Astrocyte of the hippocampus (primary cell): ENCODE results near the gene EVX1.

Experiments
- DNase-seq: peaks from one replicate; pipeline ENCODE4 v3.0.0; 2011; ENCODE audit warnings: low read depth, low spot score

EVX1 gene

GRCh38 chr7:27242555-27243339, at the start of gene EVX1:
Gene EVX1, plus strand, starts transcription at chr7:27242802. Its CDS starts 229 bp downstream, at chr7:27243031.
- no peak for DNase-seq

GRCh38 chr7:27193335-27194001, 49.1 kb upstream of the EVX1 start:
- DNase-seq, result no peak

- no peak for DNase-seq
These were observed 48.6 kb upstream of the EVX1 start for GRCh38 chr7:27194002-27194352.

GRCh38 chr7:27194686-27195379, 47.8 kb upstream of the EVX1 start:
- DNase-seq, result no peak

GRCh38 chr7:27196287-27196767, 46.3 kb upstream of the EVX1 start:
- DNase-seq, result peak; percentile 79

- DNase-seq, result no peak
These were observed 45.2 kb upstream of the EVX1 start for GRCh38 chr7:27197137-27198042.

- no peak for DNase-seq
These were observed 44.3 kb upstream of the EVX1 start for GRCh38 chr7:27198138-27198841.

- no peak for DNase-seq
These were observed 43.5 kb upstream of the EVX1 start for GRCh38 chr7:27198871-27199801.

GRCh38 chr7:27199849-27200760, 42.5 kb upstream of the EVX1 start, which contains the start of gene HOXA13:
Gene HOXA13, minus strand, starts transcription at chr7:27200091. Its CDS starts 14 bp downstream, at chr7:27200077.
- DNase-seq, result no peak

GRCh38 chr7:27200761-27201579, 41.6 kb upstream of the EVX1 start:
- no peak for DNase-seq

GRCh38 chr7:27201580-27202017, 41.0 kb upstream of the EVX1 start:
- no peak for DNase-seq

- DNase-seq, result no peak
These were observed 40.4 kb upstream of the EVX1 start for GRCh38 chr7:27202018-27202861.

GRCh38 chr7:27202862-27203134, 39.8 kb upstream of the EVX1 start:
- no peak for DNase-seq

GRCh38 chr7:27203365-27203953, 39.1 kb upstream of the EVX1 start:
- DNase-seq, result no peak

- DNase-seq, result no peak
These were observed 38.5 kb upstream of the EVX1 start for GRCh38 chr7:27203964-27204594.

- no peak for DNase-seq
These were observed 37.7 kb upstream of the EVX1 start for GRCh38 chr7:27204851-27205322.
